Smooth muscle cell (in vitro differentiated cells): Measurements from ENCODE around the gene SUMO3. TPM values are rescaled to one million over a fixed set of nuclear protein-coding genes. Genes with fewer than 3 reads are reported as not detected.

Source experiments
- DNase-seq: peaks from one replicate; lab custom pipeline; 2025; ENCODE audit not compliant: unreplicated experiment; lab: John Stamatoyannopoulos, UW
- H2AFZ ChIP-seq: fragments of 200-600 bp; sonication (generic); 2 replicates; pipeline ENCODE4 v1.6.0; 2016; ENCODE audit warnings: antibody characterized with exemption, low read depth, mild to moderate bottlenecking
- H3F3A ChIP-seq: fragments of 200-600 bp; sonication (generic); 2 replicates; pipeline ENCODE4 v1.6.0; 2017; ENCODE audit warnings: antibody characterized with exemption, low read depth
- H3K27ac ChIP-seq: fragments of 200-600 bp; sonication (generic); 2 replicates; pipeline ENCODE4 v1.5.1; 2016; ENCODE audit warnings: low read depth, mild to moderate bottlenecking
- H3K27me3 ChIP-seq: fragments of 200-600 bp; sonication (generic); 2 replicates; pipeline ENCODE4 v1.6.1; 2016; ENCODE audit warnings: low read depth, mild to moderate bottlenecking
- H3K36me3 ChIP-seq: fragments of 200-600 bp; sonication (generic); 2 replicates; pipeline ENCODE4 v1.5.1; 2016; ENCODE audit warnings: low read depth
- H3K4me1 ChIP-seq: fragments of 200-600 bp; sonication (generic); 2 replicates; pipeline ENCODE4 v1.5.1; 2016; ENCODE audit warnings: low read depth
- H3K4me2 ChIP-seq: fragments of 200-600 bp; sonication (generic); 2 replicates; pipeline ENCODE4 v1.6.0; 2016; ENCODE audit warnings: mild to moderate bottlenecking
- H3K4me3 ChIP-seq: fragments of 200-600 bp; sonication (generic); 2 replicates; pipeline ENCODE4 v1.5.1; 2016; ENCODE audit warnings: mild to moderate bottlenecking
- H3K79me2 ChIP-seq: fragments of 200-600 bp; sonication (generic); 2 replicates; pipeline ENCODE4 v1.6.0; 2016; ENCODE audit warnings: low read depth, mild to moderate bottlenecking
- H3K9ac ChIP-seq: fragments of 200-600 bp; sonication (generic); 2 replicates; pipeline ENCODE4 v1.6.0; 2016; ENCODE audit warnings: low read depth
- H3K9me3 ChIP-seq: fragments of 200-600 bp; sonication (generic); replicated peaks from 2 replicates; pipeline ENCODE4 v1.5.1; 2016; ENCODE audit warnings: low read depth
- H4K20me1 ChIP-seq: fragments of 200-600 bp; sonication (generic); 2 replicates; pipeline ENCODE4 v1.6.0; 2016; ENCODE audit warnings: low read depth
- CTCF ChIP-seq: fragments of 200-600 bp; sonication (generic); IDR thresholded peaks from 2 replicates; pipeline ENCODE4 v1.5.1; 2017; ENCODE audit warnings: borderline replicate concordance, mild to moderate bottlenecking, antibody characterized with exemption; ENCODE audit not compliant: insufficient read depth, poor library complexity, severe bottlenecking
- WGBS: methylation state at CpG from one replicate; pipeline ENCODE4 v1.1.7; 2016; ENCODE audit warnings: low lambda C conversion rate; 5-methylcytosine and 5-hydroxymethylcytosine counted together
- polyA plus RNA-seq: library from polyadenylated mRNA; unstranded; fragments of >200 nt; fragmentation: Nextera tagmentation; extraction: Ambion mirVana; gene quantifications from 2 replicates; pipeline ENCODE4 v1.2.1, GENCODE V29; 2016
- total RNA-seq: library from RNA; depleted of rRNA; stranded (reverse); fragments of >200 nt; gene quantifications from 2 replicates; pipeline ENCODE4 v1.2.3, GENCODE V29; 2014

Gene SUMO3
- total and polyA plus RNA-seq, 2 experiments from 2014 or later: 87.9 to 124 TPM

GRCh38 chr21:44848821-44849521 lies 31.1 kb upstream of the SUMO3 start:
- Histone ChIP-seq H4K20me1 (peaks cover 56% of the 10 kb centered on the region), H3K79me2 (peaks cover 13% of the 10 kb centered on the region), H3K4me2 (no peak overlapping the region), H3K4me3 (no peak overlapping the region), H2AFZ (no peak overlapping the region), H3K27ac (no peak overlapping the region), H3K27me3 (no peaks in the 10 kb centered on the region), H3K9me3 (no peaks in the 10 kb centered on the region), H3K4me1 (peaks cover 12% of the 10 kb centered on the region), H3F3A (peaks cover 9% of the 10 kb centered on the region), H3K9ac (no peak overlapping the region), H3K36me3 (peaks cover 13% of the 10 kb centered on the region)
- no peak for TF ChIP-seq CTCF
- DNase-seq: no peak
- WGBS: 96% methylated on average over 36 of the region's 36 CpGs

- Histone ChIP-seq H3K27ac (no peak overlapping the region), H3K79me2 (peaks cover 7% of the 10 kb centered on the region), H3K4me2 (no peak overlapping the region), H3K36me3 (peaks cover 13% of the 10 kb centered on the region), H3K9ac (no peak overlapping the region), H3K9me3 (no peaks in the 10 kb centered on the region), H3F3A (peaks cover 9% of the 10 kb centered on the region), H3K4me1 (peaks cover 12% of the 10 kb centered on the region), H3K4me3 (no peak overlapping the region), H4K20me1 (peaks cover 41% of the 10 kb centered on the region), H2AFZ (no peak overlapping the region), H3K27me3 (no peaks in the 10 kb centered on the region)
- DNase-seq: no peak
- WGBS: 92% methylated on average over 18 of the region's 24 CpGs
- no peak for TF ChIP-seq CTCF
Measured at GRCh38 chr21:44847261-44848056, 29.6 kb upstream of the SUMO3 start.

- Histone ChIP-seq H3F3A (peaks cover 9% of the 10 kb centered on the region), H4K20me1 (peaks cover 33% of the 10 kb centered on the region), H3K9ac (no peak overlapping the region), H3K9me3 (no peaks in the 10 kb centered on the region), H3K4me2 (peak overlapping the region; percentile 88), H3K36me3 (peaks cover 12% of the 10 kb centered on the region), H3K79me2 (no peaks in the 10 kb centered on the region), H2AFZ (no peak overlapping the region), H3K27me3 (no peaks in the 10 kb centered on the region), H3K4me1 (peaks cover 12% of the 10 kb centered on the region), H3K27ac (no peak overlapping the region), H3K4me3 (peak overlapping the region; percentile 43)
- WGBS: 60% methylated on average over 27 of the region's 27 CpGs
- TF ChIP-seq CTCF: no peak
- no peak for DNase-seq
Measured at GRCh38 chr21:44846485-44847260, 28.8 kb upstream of the SUMO3 start.
